DOHH2 (cell line): Measurements from ENCODE around the gene COLEC11.

ENCODE experiments used
- EZH2phosphoT487 ChIP-seq: fragments of 200-600 bp; sonication (generic); IDR thresholded peaks from 2 replicates; pipeline ENCODE4 v1.6.1; 2017; ENCODE audit warnings: borderline replicate concordance, mild to moderate bottlenecking, antibody characterized with exemption, low read length, moderate library complexity, mixed read lengths
- TF ChIP-seq, protein P1 (sequence below): fragments of 200-600 bp; sonication (generic); IDR thresholded peaks from one replicate; pipeline ENCODE4 v1.5.1; 2014; ENCODE audit warnings: antibody characterized with exemption, mild to moderate bottlenecking, low read depth, low read length; ENCODE audit not compliant: poor library complexity, severe bottlenecking

DNA sequence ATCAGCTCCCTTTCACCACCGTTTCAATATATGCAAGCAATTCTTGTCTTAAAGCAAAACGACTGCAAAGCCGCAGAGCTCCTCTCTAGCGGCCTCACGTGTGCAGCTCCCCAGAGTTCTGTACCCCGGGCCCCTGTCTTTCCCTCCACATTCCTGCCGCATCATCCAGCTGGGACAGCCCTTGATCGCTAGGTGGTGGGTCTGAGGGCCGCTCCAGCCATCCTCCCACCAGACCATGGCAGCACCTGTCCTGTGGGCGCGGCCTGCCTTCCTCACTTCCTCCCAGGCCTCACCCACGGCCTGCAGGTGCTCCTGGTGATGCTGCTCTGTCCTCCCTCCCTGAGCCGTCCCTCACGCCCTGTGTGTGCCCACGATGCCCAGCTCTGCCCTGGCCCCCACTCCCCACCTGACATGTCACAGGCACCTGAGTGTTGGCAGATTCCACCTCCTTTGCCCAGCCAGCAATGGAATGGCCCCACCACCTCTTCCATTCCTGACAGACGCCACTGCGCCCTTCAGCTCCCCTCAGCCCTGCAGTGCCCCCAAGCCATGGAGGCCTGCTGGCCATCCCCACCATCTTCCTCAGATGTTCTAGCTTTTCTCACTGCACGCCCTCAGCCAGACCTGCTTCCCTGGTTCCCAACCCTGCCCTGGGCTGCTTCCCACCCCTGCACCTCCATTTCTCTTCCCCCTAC lies 47.8 kb downstream of the COLEC11 start:
- TF ChIP-seq, protein P1, sequence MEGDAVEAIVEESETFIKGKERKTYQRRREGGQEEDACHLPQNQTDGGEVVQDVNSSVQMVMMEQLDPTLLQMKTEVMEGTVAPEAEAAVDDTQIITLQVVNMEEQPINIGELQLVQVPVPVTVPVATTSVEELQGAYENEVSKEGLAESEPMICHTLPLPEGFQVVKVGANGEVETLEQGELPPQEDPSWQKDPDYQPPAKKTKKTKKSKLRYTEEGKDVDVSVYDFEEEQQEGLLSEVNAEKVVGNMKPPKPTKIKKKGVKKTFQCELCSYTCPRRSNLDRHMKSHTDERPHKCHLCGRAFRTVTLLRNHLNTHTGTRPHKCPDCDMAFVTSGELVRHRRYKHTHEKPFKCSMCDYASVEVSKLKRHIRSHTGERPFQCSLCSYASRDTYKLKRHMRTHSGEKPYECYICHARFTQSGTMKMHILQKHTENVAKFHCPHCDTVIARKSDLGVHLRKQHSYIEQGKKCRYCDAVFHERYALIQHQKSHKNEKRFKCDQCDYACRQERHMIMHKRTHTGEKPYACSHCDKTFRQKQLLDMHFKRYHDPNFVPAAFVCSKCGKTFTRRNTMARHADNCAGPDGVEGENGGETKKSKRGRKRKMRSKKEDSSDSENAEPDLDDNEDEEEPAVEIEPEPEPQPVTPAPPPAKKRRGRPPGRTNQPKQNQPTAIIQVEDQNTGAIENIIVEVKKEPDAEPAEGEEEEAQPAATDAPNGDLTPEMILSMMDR, result no peak
- no peak for TF ChIP-seq EZH2phosphoT487
